Measurements from ENCODE around the gene FRK. TPM values are rescaled to one million over a fixed set of nuclear protein-coding genes. Genes with fewer than 3 reads are reported as not detected.
"Not testable (repeated sequence)": the region's sequence is repeated elsewhere in the genome, so short reads cannot be mapped to it uniquely, and the experiment has no call there.

Gene FRK
- total and polyA plus RNA-seq, 2 donors: 0.80 to 0.98 TPM

DNA sequence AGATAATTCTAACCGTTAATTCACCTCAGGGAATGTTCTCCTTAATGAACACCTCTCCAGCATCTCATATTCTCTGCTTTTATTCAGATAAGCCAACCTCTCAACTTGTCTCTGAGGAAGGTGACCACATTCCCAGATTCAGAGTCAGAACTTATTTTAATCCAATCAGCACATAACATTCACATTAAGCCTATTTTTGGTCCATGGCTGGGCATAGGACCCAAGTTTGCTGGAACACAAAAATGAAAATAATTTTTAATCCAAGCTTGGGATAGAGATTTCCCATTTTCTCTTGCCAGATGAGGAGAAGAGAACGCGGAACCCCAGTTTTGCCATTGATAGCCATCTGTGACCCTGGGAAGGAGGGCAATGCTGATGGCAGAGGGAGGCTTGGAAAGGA is 126.5 kb downstream of the FRK start:
- H3K4me3 ChIP-seq (ENCODE audit: low read length in 2 of 2): no peak overlapping the region
- no peaks in the 10 kb centered on the region for H3K27me3 ChIP-seq (ENCODE audit: control insufficient read depth in 2 of 2, insufficient read depth in 1 of 2, low read length in 1 of 2)
- no peaks in the 10 kb centered on the region for H3K9me3 ChIP-seq (ENCODE audit: control insufficient read depth in 2 of 2, insufficient read depth in 1 of 2, low read length in 1 of 2)
- no peaks in the 10 kb centered on the region for H3K36me3 ChIP-seq (ENCODE audit: control insufficient read depth in 2 of 2, insufficient read depth in 2 of 2, low read length in 1 of 2)
- no peak for DNase-seq (ENCODE audit: low read depth in 6 of 9, low spot score in 9 of 9)
- WGBS: 96% methylated on average over 3 of the region's 3 CpGs
- no peak overlapping the region for H3K27ac ChIP-seq (ENCODE audit: low read depth in 1 of 2, low read length in 1 of 2)
- H3K4me1 ChIP-seq (ENCODE audit: control insufficient read depth in 2 of 2, insufficient read depth in 2 of 2, low read length in 2 of 2): no peaks in the 10 kb centered on the region

DNA sequence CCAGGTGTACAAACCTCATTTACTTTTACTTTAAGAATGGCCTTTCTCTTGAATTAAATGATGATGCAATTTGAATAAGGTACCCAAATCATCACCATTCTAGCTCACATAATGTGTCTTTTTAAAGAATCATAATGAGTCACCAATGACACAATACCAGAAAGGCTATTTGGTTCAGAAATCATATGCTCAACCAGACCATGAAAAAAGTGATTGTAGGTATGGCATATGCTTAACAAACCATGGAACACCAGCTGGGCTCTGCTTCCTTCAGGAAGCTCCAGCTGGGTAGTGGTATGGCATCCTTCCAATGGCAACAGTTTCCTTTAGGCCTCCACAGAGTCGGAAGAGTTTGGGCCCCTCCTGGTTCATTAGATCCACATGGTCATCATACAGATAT is 128.2 kb downstream of the FRK start:
- DNase-seq (ENCODE audit: low read depth in 6 of 9, low spot score in 9 of 9): no peak
- Histone ChIP-seq H3K4me3 (ENCODE audit: low read length in 2 of 2) (no peak overlapping the region), H3K27me3 (ENCODE audit: control insufficient read depth in 2 of 2, insufficient read depth in 1 of 2, low read length in 1 of 2) (no peaks in the 10 kb centered on the region), H3K36me3 (ENCODE audit: control insufficient read depth in 2 of 2, insufficient read depth in 2 of 2, low read length in 1 of 2) (no peaks in the 10 kb centered on the region), H3K27ac (ENCODE audit: low read depth in 1 of 2, low read length in 1 of 2) (no peak overlapping the region), H3K4me1 (ENCODE audit: control insufficient read depth in 2 of 2, insufficient read depth in 2 of 2, low read length in 2 of 2) (no peaks in the 10 kb centered on the region), H3K9me3 (ENCODE audit: control insufficient read depth in 2 of 2, insufficient read depth in 1 of 2, low read length in 1 of 2) (peaks cover 0 to 8% of the 10 kb centered on the region in 2 donors)
- WGBS: 78% methylated on average over 1 of the region's 1 CpG

DNA sequence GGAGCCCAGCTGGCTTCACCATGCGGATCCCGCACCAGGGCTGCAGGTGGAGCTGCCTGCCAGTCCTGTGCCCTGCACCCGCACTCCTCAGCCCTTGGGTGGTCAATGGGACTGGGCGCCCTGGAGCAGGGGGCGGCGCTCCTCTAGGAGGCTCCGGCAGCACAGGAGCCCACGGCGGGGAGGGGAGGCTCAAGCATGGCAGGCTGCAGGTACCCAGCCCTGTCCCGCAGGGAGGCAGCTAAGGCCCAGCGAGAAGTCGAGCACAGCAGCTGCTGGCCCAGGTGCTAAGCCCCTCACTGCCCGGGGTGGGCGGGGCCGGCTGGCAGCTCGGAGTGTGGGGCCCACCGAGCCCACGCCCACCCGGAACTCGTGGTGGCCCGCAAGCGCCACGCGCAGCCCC is 132.7 kb downstream of the FRK start:
- not testable (repeated sequence) for H3K4me3 ChIP-seq (ENCODE audit: low read length in 2 of 2); H3K4me1 ChIP-seq (ENCODE audit: control insufficient read depth in 2 of 2, insufficient read depth in 2 of 2, low read length in 2 of 2); H3K36me3 ChIP-seq (ENCODE audit: control insufficient read depth in 2 of 2, insufficient read depth in 2 of 2, low read length in 1 of 2); H3K27me3 ChIP-seq (ENCODE audit: control insufficient read depth in 2 of 2, insufficient read depth in 1 of 2, low read length in 1 of 2); DNase-seq (ENCODE audit: low read depth in 6 of 9, low spot score in 9 of 9); H3K9me3 ChIP-seq (ENCODE audit: control insufficient read depth in 2 of 2, insufficient read depth in 1 of 2, low read length in 1 of 2); H3K27ac ChIP-seq (ENCODE audit: low read depth in 1 of 2, low read length in 1 of 2)
- WGBS: 93% methylated on average over 24 of the region's 24 CpGs

DNA sequence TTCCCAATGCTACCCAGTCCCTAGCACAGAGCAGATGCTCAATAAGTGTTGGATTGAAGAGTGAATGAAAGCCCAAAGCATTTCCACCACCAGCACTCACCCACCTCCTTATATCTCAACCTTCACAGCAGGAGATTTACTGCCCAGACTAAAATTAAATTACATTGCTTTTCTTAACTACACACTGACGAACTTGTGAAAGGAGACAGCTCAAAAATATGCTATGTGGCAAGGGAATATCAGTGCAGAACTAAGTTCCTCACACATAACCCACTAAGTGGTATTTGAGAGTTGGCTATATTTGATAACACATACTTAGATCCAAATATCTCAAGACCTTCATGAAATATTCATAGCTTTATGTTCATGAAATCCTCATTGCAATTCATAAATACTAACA is 137.7 kb downstream of the FRK start:
- 59% methylated on average over 1 of the region's 1 CpG for WGBS

DNA sequence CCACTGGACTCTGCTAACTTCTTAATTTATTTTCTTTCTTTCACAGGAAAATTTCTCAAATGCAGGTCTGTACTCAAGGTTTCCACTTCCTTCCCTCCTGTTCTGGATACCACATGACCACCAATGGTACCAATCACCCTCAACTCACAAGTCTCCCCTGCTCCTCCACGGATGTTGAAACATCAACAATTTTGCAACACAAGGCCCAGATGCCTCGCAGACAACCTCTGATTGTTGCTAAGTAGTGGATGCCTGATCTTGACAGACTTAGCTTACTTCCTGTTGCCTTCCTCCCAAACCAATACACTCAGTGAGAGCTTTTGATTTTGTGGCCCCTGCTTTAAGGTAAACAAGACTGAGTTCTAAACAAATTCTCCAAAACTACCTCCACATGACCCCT is 146.6 kb downstream of the FRK start:
- Histone ChIP-seq H3K4me3 (ENCODE audit: low read length in 2 of 2) (no peak overlapping the region), H3K36me3 (ENCODE audit: control insufficient read depth in 2 of 2, insufficient read depth in 2 of 2, low read length in 1 of 2) (no peaks in the 10 kb centered on the region), H3K4me1 (ENCODE audit: control insufficient read depth in 2 of 2, insufficient read depth in 2 of 2, low read length in 2 of 2) (no peaks in the 10 kb centered on the region), H3K9me3 (ENCODE audit: control insufficient read depth in 2 of 2, insufficient read depth in 1 of 2, low read length in 1 of 2) (no peaks in the 10 kb centered on the region), H3K27me3 (ENCODE audit: control insufficient read depth in 2 of 2, insufficient read depth in 1 of 2, low read length in 1 of 2) (no peaks in the 10 kb centered on the region), H3K27ac (ENCODE audit: low read depth in 1 of 2, low read length in 1 of 2) (no peak overlapping the region)
- WGBS: 15% methylated on average over 2 of the region's 2 CpGs
- no peak for DNase-seq (ENCODE audit: low read depth in 6 of 9, low spot score in 9 of 9)

More for the DNA sequence above, 137.7 kb downstream of the FRK start:
- Histone ChIP-seq H3K27me3 (ENCODE audit: control insufficient read depth in 2 of 2, insufficient read depth in 1 of 2, low read length in 1 of 2) (no peaks in the 10 kb centered on the region), H3K9me3 (ENCODE audit: control insufficient read depth in 2 of 2, insufficient read depth in 1 of 2, low read length in 1 of 2) (peaks cover 0 to 2% of the 10 kb centered on the region in 2 donors), H3K36me3 (ENCODE audit: control insufficient read depth in 2 of 2, insufficient read depth in 2 of 2, low read length in 1 of 2) (no peaks in the 10 kb centered on the region), H3K4me3 (ENCODE audit: low read length in 2 of 2) (no peak overlapping the region), H3K4me1 (ENCODE audit: control insufficient read depth in 2 of 2, insufficient read depth in 2 of 2, low read length in 2 of 2) (no peaks in the 10 kb centered on the region), H3K27ac (ENCODE audit: low read depth in 1 of 2, low read length in 1 of 2) (no peak overlapping the region)
- no peak for DNase-seq (ENCODE audit: low read depth in 6 of 9, low spot score in 9 of 9)

DNA sequence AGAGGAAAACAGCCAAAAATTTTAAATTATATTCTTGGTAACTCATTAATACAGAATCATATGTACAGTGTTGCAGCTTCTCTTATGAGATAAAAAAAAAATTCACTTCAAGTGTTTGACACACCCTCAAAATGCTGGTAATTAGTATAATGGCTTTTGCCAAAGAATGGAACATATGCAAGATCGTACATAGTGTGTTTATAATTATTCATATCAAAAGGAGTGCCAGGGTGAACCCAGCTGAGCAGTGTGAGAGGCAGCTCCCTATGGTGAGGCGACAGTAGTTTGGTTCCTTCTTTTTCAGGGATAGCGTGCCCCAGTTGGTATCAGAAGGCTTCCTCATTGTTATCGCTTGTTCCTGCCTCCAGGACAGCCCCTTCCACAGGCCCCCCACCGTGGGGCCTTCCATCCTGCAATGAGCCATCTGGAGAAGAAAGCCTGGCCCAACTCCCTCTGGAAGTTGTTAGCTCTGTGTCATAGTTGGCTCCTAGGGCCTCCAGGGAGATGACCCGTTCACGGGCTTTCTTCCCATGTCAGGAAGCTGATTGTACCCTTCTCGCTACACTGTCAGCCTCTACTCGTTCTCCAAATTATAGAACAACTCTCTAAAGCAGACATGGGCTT is 150.7 kb downstream of the FRK start:
- Histone ChIP-seq H3K4me1 (ENCODE audit: control insufficient read depth in 2 of 2, insufficient read depth in 2 of 2, low read length in 2 of 2) (no peaks in the 10 kb centered on the region), H3K36me3 (ENCODE audit: control insufficient read depth in 2 of 2, insufficient read depth in 2 of 2, low read length in 1 of 2) (no peaks in the 10 kb centered on the region), H3K27me3 (ENCODE audit: control insufficient read depth in 2 of 2, insufficient read depth in 1 of 2, low read length in 1 of 2) (no peaks in the 10 kb centered on the region), H3K27ac (ENCODE audit: low read depth in 1 of 2, low read length in 1 of 2) (no peak overlapping the region), H3K4me3 (ENCODE audit: low read length in 2 of 2) (no peak overlapping the region), H3K9me3 (ENCODE audit: control insufficient read depth in 2 of 2, insufficient read depth in 1 of 2, low read length in 1 of 2) (no peaks in the 10 kb centered on the region)
- WGBS: 89% methylated on average over 9 of the region's 9 CpGs
- no peak for DNase-seq (ENCODE audit: low read depth in 6 of 9, low spot score in 9 of 9)

DNA sequence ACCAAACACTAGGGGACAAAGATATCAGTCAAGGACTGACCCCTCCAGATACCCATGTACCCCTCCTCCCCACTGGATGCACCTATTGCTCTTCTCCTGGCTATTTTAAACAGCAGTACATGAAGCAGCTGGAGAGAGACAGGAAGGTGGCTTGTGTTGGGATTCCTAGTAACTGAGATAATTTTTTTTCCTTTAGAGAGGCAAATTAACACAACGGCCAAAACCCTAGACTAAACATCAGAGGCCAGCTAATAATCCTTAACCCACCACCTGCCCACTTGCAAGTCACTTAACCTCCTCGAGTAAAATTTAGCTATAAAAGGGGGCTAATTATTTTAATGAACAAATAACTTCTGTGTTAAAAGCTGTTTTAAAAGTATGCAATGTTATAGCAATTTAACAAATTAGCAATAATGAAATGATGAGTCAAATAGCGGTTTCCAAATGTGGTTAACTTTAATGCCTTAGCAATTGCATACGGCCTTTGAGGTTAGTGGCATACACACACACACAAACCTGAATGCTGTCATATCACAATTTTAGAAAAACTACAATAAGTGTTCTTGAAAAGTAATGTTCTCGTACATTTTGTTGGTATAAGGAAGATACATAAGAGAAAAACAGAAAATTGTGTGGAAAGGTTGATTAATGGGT is 151.7 kb downstream of the FRK start:
- no peak overlapping the region for H3K27ac ChIP-seq (ENCODE audit: low read depth in 1 of 2, low read length in 1 of 2)
- no peak overlapping the region for H3K4me3 ChIP-seq (ENCODE audit: low read length in 2 of 2)
- no peak for DNase-seq (ENCODE audit: low read depth in 6 of 9, low spot score in 9 of 9)
- H3K4me1 ChIP-seq (ENCODE audit: control insufficient read depth in 2 of 2, insufficient read depth in 2 of 2, low read length in 2 of 2): no peaks in the 10 kb centered on the region
- no peaks in the 10 kb centered on the region for H3K27me3 ChIP-seq (ENCODE audit: control insufficient read depth in 2 of 2, insufficient read depth in 1 of 2, low read length in 1 of 2)
- H3K9me3 ChIP-seq (ENCODE audit: control insufficient read depth in 2 of 2, insufficient read depth in 1 of 2, low read length in 1 of 2): no peaks in the 10 kb centered on the region
- WGBS: 87% methylated on average over 5 of the region's 5 CpGs
- H3K36me3 ChIP-seq (ENCODE audit: control insufficient read depth in 2 of 2, insufficient read depth in 2 of 2, low read length in 1 of 2): no peaks in the 10 kb centered on the region

DNA sequence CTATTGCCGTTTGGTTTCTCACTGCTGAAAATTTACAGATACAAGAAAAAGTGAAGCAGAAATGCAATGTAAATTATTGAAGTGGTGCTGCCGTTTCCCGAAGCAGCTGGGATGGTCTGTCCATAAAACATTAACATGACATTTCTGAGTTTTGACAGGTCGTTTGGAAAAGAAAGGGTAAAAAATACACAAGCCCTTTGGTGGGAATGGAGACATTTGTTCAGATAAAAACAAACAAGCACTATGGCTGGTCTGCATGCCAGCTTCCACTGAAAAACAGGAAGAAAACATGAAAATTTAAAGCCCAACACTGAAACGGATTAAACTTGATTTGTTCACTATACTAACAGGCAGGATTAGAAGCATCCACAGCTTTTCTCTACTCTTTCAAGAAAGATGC is 155.2 kb downstream of the FRK start:
- no peak for DNase-seq (ENCODE audit: low read depth in 6 of 9, low spot score in 9 of 9)

DNA sequence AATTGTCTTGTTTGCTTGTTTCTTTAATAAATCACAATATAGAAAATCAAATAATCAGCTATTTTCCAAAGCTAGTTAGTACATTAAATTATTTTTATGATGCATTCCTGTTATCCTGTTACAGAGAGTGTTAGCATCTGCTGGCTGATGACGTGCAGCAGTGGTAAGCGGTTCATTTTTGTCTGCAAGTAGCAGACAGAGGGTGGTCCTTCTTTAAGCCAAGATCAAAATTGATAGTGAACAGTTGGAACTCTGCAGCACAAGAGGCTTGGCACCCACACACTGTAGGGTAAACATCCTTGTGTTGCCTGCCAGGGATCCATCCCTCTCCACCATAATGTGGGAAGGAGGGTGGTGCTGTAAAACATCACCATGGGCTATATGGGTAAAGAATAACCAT is 158.3 kb downstream of the FRK start:
- no peak overlapping the region for H3K4me3 ChIP-seq (ENCODE audit: low read length in 2 of 2)
- H3K4me1 ChIP-seq (ENCODE audit: control insufficient read depth in 2 of 2, insufficient read depth in 2 of 2, low read length in 2 of 2): no peaks in the 10 kb centered on the region
- H3K9me3 ChIP-seq (ENCODE audit: control insufficient read depth in 2 of 2, insufficient read depth in 1 of 2, low read length in 1 of 2): no peaks in the 10 kb centered on the region
- no peak for DNase-seq (ENCODE audit: low read depth in 6 of 9, low spot score in 9 of 9)
- H3K27ac ChIP-seq (ENCODE audit: low read depth in 1 of 2, low read length in 1 of 2): no peak overlapping the region
- H3K36me3 ChIP-seq (ENCODE audit: control insufficient read depth in 2 of 2, insufficient read depth in 2 of 2, low read length in 1 of 2): no peaks in the 10 kb centered on the region
- H3K27me3 ChIP-seq (ENCODE audit: control insufficient read depth in 2 of 2, insufficient read depth in 1 of 2, low read length in 1 of 2): no peaks in the 10 kb centered on the region
- 94% methylated on average over 2 of the region's 2 CpGs for WGBS

More for the DNA sequence above, 155.2 kb downstream of the FRK start:
- no peaks in the 10 kb centered on the region for H3K27me3 ChIP-seq (ENCODE audit: control insufficient read depth in 2 of 2, insufficient read depth in 1 of 2, low read length in 1 of 2)
- no peak overlapping the region for H3K27ac ChIP-seq (ENCODE audit: low read depth in 1 of 2, low read length in 1 of 2)
- 69% methylated on average over 5 of the region's 5 CpGs for WGBS
- H3K4me3 ChIP-seq (ENCODE audit: low read length in 2 of 2): no peak overlapping the region
- no peaks in the 10 kb centered on the region for H3K9me3 ChIP-seq (ENCODE audit: control insufficient read depth in 2 of 2, insufficient read depth in 1 of 2, low read length in 1 of 2)
- H3K4me1 ChIP-seq (ENCODE audit: control insufficient read depth in 2 of 2, insufficient read depth in 2 of 2, low read length in 2 of 2): no peaks in the 10 kb centered on the region
- H3K36me3 ChIP-seq (ENCODE audit: control insufficient read depth in 2 of 2, insufficient read depth in 2 of 2, low read length in 1 of 2): no peaks in the 10 kb centered on the region
